IMR-90 (cell line): ENCODE measurements around the gene LDB2. TPM values are rescaled to one million over a fixed set of nuclear protein-coding genes. Genes with fewer than 3 reads are reported as not detected.

ENCODE experiments used
- ATAC-seq: fragments of 200-7000 bp; cut with Tn5 transposase; 2 replicates; pipeline ENCODE4 v1.9.1; 2020; ENCODE audit warnings: low read depth, mild to moderate bottlenecking, moderate library complexity
- BruUV-seq: library from RNA; stranded (reverse); fragments of 400-500 nt; replicated peaks from 2 replicates; lab custom pipeline; 2021; lab: Mats Ljungman, UMichigan
- CTCF ChIA-PET: fragments of 300-600 bp; formaldehyde crosslinking; extraction: SDS; loops from one replicate; lab custom pipeline; 2021; ENCODE audit warnings: antibody characterized with exemption; lab: Yijun Ruan, JAX
- POLR2A ChIA-PET: fragments of 300-600 bp; sonication (Branson Sonifier 250); formaldehyde crosslinking; loops from one replicate; lab custom pipeline; 2022; ENCODE audit warnings: antibody characterized with exemption; ENCODE audit not compliant: unreplicated experiment; lab: Charles Lee
- DNase-seq: peaks from one replicate; pipeline ENCODE4 v3.0.0; 2013
- H2AFZ ChIP-seq: replicated peaks from 2 replicates; pipeline ENCODE3; 2013; ENCODE audit warnings: low read length, mild to moderate bottlenecking; ENCODE audit not compliant: poor library complexity
- H2AK5ac ChIP-seq: 2 replicates; pipeline ENCODE4 v1.6.1; 2013; ENCODE audit warnings: low read depth, low read length, inconsistent platforms
- H2AK9ac ChIP-seq: replicated peaks from 2 replicates; pipeline ENCODE3; 2013; ENCODE audit warnings: mild to moderate bottlenecking, low read depth, low read length, moderate library complexity; ENCODE audit not compliant: poor library complexity
- H2BK120ac ChIP-seq: 2 replicates; pipeline ENCODE4 v1.6.1; 2013; ENCODE audit warnings: low read depth, low read length, inconsistent platforms
- H2BK15ac ChIP-seq: 3 replicates; pipeline ENCODE4 v1.6.1; 2013; ENCODE audit warnings: low read depth, low read length, inconsistent platforms
- H2BK20ac ChIP-seq: 2 replicates; pipeline ENCODE4 v1.6.1; 2013; ENCODE audit warnings: low read depth, mild to moderate bottlenecking, inconsistent platforms, low read length, moderate library complexity
- H2BK5ac ChIP-seq: 2 replicates; pipeline ENCODE4 v1.6.1; 2013; ENCODE audit warnings: mild to moderate bottlenecking, low read depth, low read length, inconsistent platforms; ENCODE audit not compliant: poor library complexity, severe bottlenecking
- H3K14ac ChIP-seq: replicated peaks from 2 replicates; pipeline ENCODE4 v1.6.1; 2013; ENCODE audit warnings: low read depth, low read length, inconsistent platforms
- H3K18ac ChIP-seq: 2 replicates; pipeline ENCODE4 v1.6.1; 2013; ENCODE audit warnings: low read depth, low read length, control low read depth
- H3K23ac ChIP-seq: 2 replicates; pipeline ENCODE4 v1.6.1; 2013; ENCODE audit warnings: low read depth, low read length, inconsistent platforms
- H3K27ac ChIP-seq: 2 replicates; pipeline ENCODE4 v1.5.1; 2013; ENCODE audit warnings: mild to moderate bottlenecking, control low read depth, low read length; ENCODE audit not compliant: insufficient read depth
- H3K27me3 ChIP-seq: 2 replicates; pipeline ENCODE4 v1.6.1; 2013; ENCODE audit warnings: low read length; ENCODE audit not compliant: control insufficient read depth, insufficient read depth
- H3K36me3 ChIP-seq: 2 replicates; pipeline ENCODE4 v1.6.1; 2013; ENCODE audit warnings: low read length, mixed read lengths; ENCODE audit not compliant: control insufficient read depth, insufficient read depth
- H3K4ac ChIP-seq: 2 replicates; pipeline ENCODE4 v1.6.1; 2013; ENCODE audit warnings: low read depth, low read length, inconsistent platforms
- H3K4me1 ChIP-seq: 2 replicates; pipeline ENCODE4 v1.6.1; 2013; ENCODE audit warnings: low read length, mixed read lengths; ENCODE audit not compliant: control insufficient read depth, insufficient read depth
- H3K4me2 ChIP-seq: 2 replicates; pipeline ENCODE4 v1.6.1; 2013; ENCODE audit warnings: low read depth, mild to moderate bottlenecking, control low read depth, low read length, moderate library complexity
- H3K4me3 ChIP-seq: 2 replicates; pipeline ENCODE4 v1.5.1; 2013; ENCODE audit warnings: low read depth, mild to moderate bottlenecking, control low read depth, low read length, moderate library complexity; ENCODE audit not compliant: insufficient read depth
- H3K56ac ChIP-seq: 2 replicates; pipeline ENCODE4 v1.6.1; 2013; ENCODE audit warnings: low read length, inconsistent platforms; ENCODE audit not compliant: insufficient read depth; ENCODE audit errors: extremely low read depth
- H3K79me1 ChIP-seq, 2 experiments: 2 replicates each; pipeline ENCODE4 v1.6.1; 2013; ENCODE audit warnings: low read length in 2 of 2, inconsistent platforms in 1 of 2, low read depth in 1 of 2
- H3K9ac ChIP-seq: 2 replicates; pipeline ENCODE4 v1.6.1; 2013; ENCODE audit warnings: low read depth, low read length, control low read depth
- H3K9me1 ChIP-seq: 2 replicates; pipeline ENCODE4 v1.6.1; 2013; ENCODE audit warnings: low read length, inconsistent platforms; ENCODE audit not compliant: insufficient read depth
- H3K9me3 ChIP-seq: 2 replicates; pipeline ENCODE4 v1.6.1; 2013; ENCODE audit warnings: low read length; ENCODE audit not compliant: control insufficient read depth, insufficient read depth
- H4K20me1 ChIP-seq: 2 replicates; pipeline ENCODE4 v1.6.1; 2013; ENCODE audit warnings: low read length, inconsistent platforms; ENCODE audit not compliant: insufficient read depth
- H4K5ac ChIP-seq: 2 replicates; pipeline ENCODE4 v1.6.1; 2013; ENCODE audit warnings: mild to moderate bottlenecking, low read depth, low read length, control low read depth
- H4K8ac ChIP-seq, 2 experiments: 2 replicates each; pipeline ENCODE4 v1.6.1; 2013; ENCODE audit warnings: low read depth in 2 of 2, low read length in 2 of 2, control low read depth in 1 of 2, inconsistent platforms in 1 of 2
- H4K91ac ChIP-seq: 2 replicates; pipeline ENCODE4 v1.6.1; 2013; ENCODE audit warnings: low read depth, low read length, inconsistent platforms; ENCODE audit not compliant: insufficient read depth
- CEBPB ChIP-seq: IDR thresholded peaks from 2 replicates; pipeline ENCODE4 v1.6.1; 2012; ENCODE audit warnings: low read depth, low read length, improper control_type of control experiment
- dilution Hi-C: fragments of 300-500 bp; cut with HindIII; formaldehyde crosslinking; loops from one replicate; pipeline ENCODE4 v1.14.3; 2018; ENCODE audit warnings: low sequenced_read_pairs; ENCODE audit not compliant: unreplicated experiment
- in situ Hi-C: fragments of 300-500 bp; cut with MboI; formaldehyde crosslinking; loops from 3 replicates; pipeline ENCODE4 v1.14.3; 2019; ENCODE audit warnings: low sequenced_read_pairs, inconsistent platforms, mixed read lengths
- intact Hi-C: fragments of 100-400 bp; cut with micrococcal nuclease; formaldehyde crosslinking; loops from 2 replicates; pipeline ENCODE4 v1.10.0; 2022
- polyA plus RNA-seq, 3 experiments: library from polyadenylated mRNA; depleted of rRNA; stranded (reverse); fragments of >200 nt; gene quantifications; 2 replicates each; pipeline ENCODE4 v1.2.3, GENCODE V29; 2012; ENCODE audit warnings: low replicate concordance in 1 of 3
- total RNA-seq: library from RNA; depleted of rRNA; stranded (reverse); fragments of >200 nt; gene quantifications from 2 replicates; pipeline ENCODE4 v1.2.3, GENCODE V29; 2012

Gene LDB2
- total and polyA plus RNA-seq, 2 of the 4 experiments (the other 2 are of a cell fraction), result 67.9 to 116 TPM

GRCh38 chr4:16713271-16713670 is 185.2 kb downstream of the LDB2 start:
- no peak overlapping the region for H2BK120ac ChIP-seq
- H3K56ac ChIP-seq, result no peak overlapping the region
- ChIA-PET POLR2A (no interaction called here), CTCF (no interaction called here)
- no peak overlapping the region for H2BK20ac ChIP-seq
- BruUV-seq, result no TSS peak
- H3K14ac ChIP-seq, result no peak overlapping the region
- dilution Hi-C loops (no loop called here), intact Hi-C loops (no loop called here), in situ Hi-C loops (no loop called here)
- H3K36me3 ChIP-seq, result 0 out of 2 replicates have a peak, but pooled peaks cover 1% of the 10 kb centered on the region
- H4K8ac ChIP-seq, result no peak overlapping the region
- H4K20me1 ChIP-seq, result no peaks in the 10 kb centered on the region
- no peak overlapping the region for H3K27ac ChIP-seq
- H4K91ac ChIP-seq, result no peak overlapping the region
- TF ChIP-seq CEBPB, result no peak
- no peak for DNase-seq
- no peak overlapping the region for H2AFZ ChIP-seq
- no peak overlapping the region for H3K4ac ChIP-seq
- no peak overlapping the region for H2BK5ac ChIP-seq
- H3K4me1 ChIP-seq, result peaks cover 5% of the 10 kb centered on the region
- H2AK9ac ChIP-seq, result no peak overlapping the region
- no peak overlapping the region for H4K5ac ChIP-seq
- H2BK15ac ChIP-seq, result no peak overlapping the region
- H3K9me1 ChIP-seq, result no peaks in the 10 kb centered on the region
- H3K79me1 ChIP-seq, result no peaks in the 10 kb centered on the region
- H3K4me3 ChIP-seq, result no peak overlapping the region
- ATAC-seq, result no peak
- H3K9ac ChIP-seq, result no peak overlapping the region
- no peak overlapping the region for H3K4me2 ChIP-seq
- no peak overlapping the region for H2AK5ac ChIP-seq
- no peaks in the 10 kb centered on the region for H3K9me3 ChIP-seq
- H3K27me3 ChIP-seq, result no peaks in the 10 kb centered on the region
- no peak overlapping the region for H3K23ac ChIP-seq
- H3K18ac ChIP-seq, result no peak overlapping the region
